GM18499 (cell line): Measurements from ENCODE around the gene SNHG17.
"Not testable (repeated sequence)": the region's sequence is repeated elsewhere in the genome, so short reads cannot be mapped to it uniquely, and the experiment has no call there.

Source experiments
- ATAC-seq: cut with Tn5 transposase; IDR thresholded peaks from one replicate; pipeline ENCODE4 v1.9.1; 2021; ENCODE audit warnings: moderate number of reproducible peaks; ENCODE audit not compliant: insufficient read depth, unreplicated experiment

SNHG17 gene

GRCh38 chr20:38447931-38448675 lies 13.0 kb upstream of the SNHG17 start:
- no peak for ATAC-seq

GRCh38 chr20:38447251-38447661 lies 12.1 kb upstream of the SNHG17 start:
- ATAC-seq = no peak

- ATAC-seq = peak; percentile 43
These were observed 11.5 kb upstream of the SNHG17 start for GRCh38 chr20:38446441-38447209.

- ATAC-seq = no peak
These were observed 10.8 kb upstream of the SNHG17 start for GRCh38 chr20:38445901-38446425.

GRCh38 chr20:38445381-38445796 lies 10.3 kb upstream of the SNHG17 start:
- no peak for ATAC-seq

- ATAC-seq = no peak
These were observed 6.8 kb upstream of the SNHG17 start for GRCh38 chr20:38441916-38442315.

- ATAC-seq = not testable (repeated sequence)
These were observed 6.0 kb upstream of the SNHG17 start for GRCh38 chr20:38441110-38441509.

GRCh38 chr20:38437796-38438195 lies 2.7 kb upstream of the SNHG17 start:
- no peak for ATAC-seq

- no peak for ATAC-seq
These were observed 419 bp upstream of the SNHG17 start for GRCh38 chr20:38435555-38435939.

GRCh38 chr20:38434301-38434741 lies 807 bp downstream of the SNHG17 start:
- ATAC-seq = no peak

- ATAC-seq = no peak
These were observed 1.7 kb downstream of the SNHG17 start for GRCh38 chr20:38433304-38433972.

- ATAC-seq = not testable (repeated sequence)
These were observed 2.3 kb downstream of the SNHG17 start for GRCh38 chr20:38432870-38433269.

- ATAC-seq = no peak
These were observed 2.8 kb downstream of the SNHG17 start for GRCh38 chr20:38432292-38432691.

GRCh38 chr20:38430679-38431325 lies 4.3 kb downstream of the SNHG17 start:
- no peak for ATAC-seq

GRCh38 chr20:38429301-38429700 lies 5.8 kb downstream of the SNHG17 start:
- no peak for ATAC-seq

GRCh38 chr20:38428800-38429199 lies 6.3 kb downstream of the SNHG17 start:
- ATAC-seq = no peak

GRCh38 chr20:38427655-38428023 lies 7.5 kb downstream of the SNHG17 start:
- no peak for ATAC-seq

GRCh38 chr20:38426006-38426897 lies 8.9 kb downstream of the SNHG17 start:
- ATAC-seq = no peak

- ATAC-seq = no peak
These were observed 10.7 kb downstream of the SNHG17 start for GRCh38 chr20:38424401-38424800.
